HG02798 (cell line): Measurements from ENCODE around the gene FSTL4.
"Not testable (repeated sequence)": the region's sequence is repeated elsewhere in the genome, so short reads cannot be mapped to it uniquely, and the experiment has no call there.

Source experiments
- ATAC-seq: cut with Tn5 transposase; IDR thresholded peaks from one replicate; pipeline ENCODE4 v1.9.1; 2021; ENCODE audit warnings: mild to moderate bottlenecking; ENCODE audit not compliant: unreplicated experiment, poor library complexity

Gene FSTL4

DNA sequence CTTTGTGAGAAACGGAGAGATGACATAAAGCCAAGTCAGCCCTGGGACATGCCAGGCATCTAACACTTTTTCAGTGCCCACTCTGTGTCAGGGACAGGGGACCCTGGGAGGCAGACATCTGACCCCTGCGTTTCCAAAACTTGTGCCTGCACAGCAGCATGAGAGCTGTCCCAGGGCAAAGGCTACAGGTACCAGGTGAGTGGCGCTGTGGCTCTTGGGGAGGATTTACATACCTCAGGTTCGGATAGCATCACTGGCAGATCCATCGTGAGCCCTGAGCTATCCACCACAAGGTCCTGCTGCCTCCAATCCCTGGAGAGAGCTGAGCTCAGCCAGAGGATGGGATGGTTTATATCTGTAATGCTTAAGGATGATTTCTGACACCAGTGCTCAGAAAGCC, 52.4 kb downstream of the FSTL4 start:
- ATAC-seq: no peak

GRCh38 chr5:133556551-133556950, 55.8 kb downstream of the FSTL4 start:
- ATAC-seq: no peak

GRCh38 chr5:133554279-133554678, 58.1 kb downstream of the FSTL4 start:
- ATAC-seq: no peak

DNA sequence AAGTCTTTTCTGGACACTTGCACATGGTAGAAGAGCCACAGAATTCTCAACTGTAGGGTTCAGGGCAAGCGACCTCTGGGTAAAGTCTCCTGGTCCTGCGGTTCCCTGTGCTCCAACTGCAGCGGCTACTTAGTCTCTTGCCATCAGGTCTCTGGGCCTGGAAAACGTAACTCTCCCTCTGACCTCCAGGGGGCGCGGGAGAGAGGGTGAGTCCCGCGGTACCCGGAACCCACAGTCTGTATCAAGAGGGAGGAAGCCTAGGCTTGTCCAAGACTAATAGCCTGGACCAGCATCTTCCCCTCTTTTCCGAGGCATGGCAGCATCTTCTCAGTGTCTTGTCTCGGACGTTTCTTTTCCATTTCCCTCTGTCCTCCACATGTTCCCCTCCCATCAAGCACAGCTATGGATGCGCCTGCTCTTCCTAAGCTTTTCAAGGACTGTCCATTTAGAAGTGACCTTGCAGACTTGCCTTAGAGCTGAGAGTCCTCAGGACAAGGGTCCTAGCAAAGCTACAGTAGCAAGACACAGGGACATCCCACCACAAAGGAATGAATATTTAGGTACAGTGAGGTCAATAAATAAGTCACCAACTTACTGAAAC, 59.3 kb downstream of the FSTL4 start:
- peak; percentile 53 for ATAC-seq

DNA sequence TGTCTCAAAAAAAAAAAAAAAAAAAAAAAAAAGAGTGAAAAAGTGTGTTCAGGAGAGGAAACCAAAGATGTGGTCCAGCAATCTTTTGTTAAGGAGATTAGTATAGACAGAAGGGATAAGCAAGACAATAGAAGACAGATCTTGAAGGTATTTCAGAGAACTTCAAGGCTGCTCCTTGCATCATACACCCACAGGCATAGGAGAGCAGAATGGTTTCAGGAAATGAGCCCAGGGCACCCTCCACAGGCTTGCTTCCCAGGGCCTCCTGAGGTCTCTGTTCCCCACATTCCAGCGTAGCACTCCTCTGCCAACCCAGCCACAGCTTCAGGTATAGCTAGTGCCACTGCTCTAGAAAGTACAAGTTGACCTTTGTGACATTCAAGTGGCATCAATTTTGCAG, 65.8 kb downstream of the FSTL4 start:
- ATAC-seq: no peak

DNA sequence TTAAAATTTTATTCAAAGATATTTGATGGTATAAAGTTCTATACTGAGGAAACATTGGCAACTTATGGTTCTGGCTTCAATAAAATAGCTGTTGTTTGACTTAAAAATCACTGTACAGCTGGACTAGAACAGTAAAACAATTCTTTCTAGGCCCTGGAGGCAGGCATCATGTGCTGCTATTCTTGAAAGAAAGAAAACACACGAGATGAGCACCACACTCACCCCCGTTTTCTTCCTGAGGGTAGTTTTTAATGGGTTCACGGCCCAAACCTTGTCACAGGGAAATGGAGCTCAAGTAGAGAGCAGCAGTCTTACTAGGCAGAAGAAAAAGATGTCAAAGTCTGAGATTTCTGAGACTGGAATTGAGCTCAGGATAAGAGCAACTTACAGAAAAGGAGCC, 68.0 kb downstream of the FSTL4 start:
- ATAC-seq: no peak

- no peak for ATAC-seq
Observed at GRCh38 chr5:133539818-133540217, 72.5 kb downstream of the FSTL4 start.

GRCh38 chr5:133538718-133539117, 73.6 kb downstream of the FSTL4 start:
- no peak for ATAC-seq

DNA sequence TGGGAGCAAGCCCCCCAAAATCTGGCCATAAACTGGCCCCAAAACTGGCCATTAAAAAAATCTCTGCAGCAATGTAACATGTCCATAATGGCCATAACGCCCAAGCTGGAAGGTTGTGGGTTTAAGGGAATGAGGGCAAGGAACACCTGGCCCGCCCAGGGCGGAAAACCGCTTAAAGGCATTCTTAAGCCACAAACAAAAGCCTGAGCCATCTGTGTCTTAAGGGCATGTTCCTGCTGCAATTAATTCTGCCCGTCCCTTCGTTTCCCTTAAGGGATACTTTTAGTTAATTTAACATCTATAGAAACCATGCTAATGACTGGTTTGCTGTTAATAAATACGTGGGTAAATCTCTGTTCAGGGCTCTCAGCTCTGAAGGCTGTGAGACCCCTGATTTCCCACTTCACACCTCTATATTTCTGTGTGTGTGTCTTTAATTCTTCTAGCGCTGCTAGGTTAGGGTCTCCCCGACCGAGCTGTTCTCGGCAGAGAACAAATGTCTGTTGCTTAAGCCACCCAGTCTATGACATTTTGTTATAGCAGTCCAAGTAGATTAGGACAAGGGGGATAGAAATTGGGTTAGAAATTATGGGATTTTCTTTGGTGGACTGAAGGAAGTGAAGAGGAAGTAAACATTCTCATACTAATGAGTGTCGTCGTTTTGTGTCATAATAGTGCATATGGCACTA, 77.0 kb downstream of the FSTL4 start:
- not testable (repeated sequence) for ATAC-seq

DNA sequence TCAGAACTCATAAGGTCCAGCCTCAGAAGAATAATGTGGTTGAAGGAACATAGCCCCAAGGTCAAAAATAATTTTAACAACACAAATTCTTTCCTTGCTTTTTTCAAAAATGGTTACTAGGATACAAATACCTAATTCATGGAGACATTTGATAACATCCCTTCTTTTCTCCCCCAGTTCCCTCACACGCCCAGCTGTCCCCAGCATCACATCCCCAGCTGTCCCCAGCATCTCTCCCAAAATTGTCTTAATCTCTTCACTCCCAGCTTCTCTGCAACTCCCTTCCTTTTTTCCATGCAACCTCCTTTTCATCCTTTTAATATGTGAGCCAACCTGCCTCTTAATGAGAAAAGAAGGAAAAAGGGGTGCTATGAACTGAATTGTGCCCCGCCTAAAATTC, 77.8 kb downstream of the FSTL4 start:
- no peak for ATAC-seq

GRCh38 chr5:133533541-133533940, 78.8 kb downstream of the FSTL4 start:
- no peak for ATAC-seq

DNA sequence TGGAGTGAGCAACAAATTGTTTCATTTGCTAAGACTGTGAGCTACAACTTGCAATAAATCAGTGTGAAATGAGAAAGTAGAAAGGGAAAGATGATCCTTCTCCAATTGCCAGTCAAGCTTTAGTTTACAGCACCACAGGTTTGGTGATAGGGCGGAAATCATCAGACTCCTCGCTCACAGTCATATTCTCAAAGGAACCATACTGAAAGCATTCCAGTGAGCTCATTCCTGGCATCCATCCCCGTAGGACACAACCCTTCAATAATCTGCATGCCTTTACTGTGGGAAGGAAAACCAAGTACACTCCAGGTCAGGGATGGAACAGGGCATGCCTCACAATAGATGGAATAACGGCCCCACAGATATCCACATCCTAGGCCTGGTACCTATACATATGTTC, 80.7 kb downstream of the FSTL4 start:
- no peak for ATAC-seq

DNA sequence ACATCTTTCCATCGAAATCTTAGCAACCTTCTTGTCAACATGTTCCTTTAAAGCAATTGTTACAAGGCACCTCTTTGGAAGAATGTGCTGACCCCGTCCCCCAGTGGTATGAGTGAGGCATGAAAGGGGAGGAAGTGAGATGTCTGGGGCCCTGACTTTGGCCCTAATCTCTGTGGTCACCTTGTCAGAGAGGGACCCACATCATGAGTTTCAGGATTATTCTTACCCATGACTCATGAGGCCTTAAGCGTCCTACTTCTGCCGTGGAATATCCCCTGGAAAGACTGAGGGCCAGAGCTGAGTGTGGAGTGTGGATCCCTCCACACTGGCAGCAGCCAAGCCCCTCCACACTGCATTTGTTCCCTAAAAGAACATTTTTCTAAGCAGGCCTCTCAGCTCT, 81.2 kb downstream of the FSTL4 start:
- peak; percentile 76 for ATAC-seq

DNA sequence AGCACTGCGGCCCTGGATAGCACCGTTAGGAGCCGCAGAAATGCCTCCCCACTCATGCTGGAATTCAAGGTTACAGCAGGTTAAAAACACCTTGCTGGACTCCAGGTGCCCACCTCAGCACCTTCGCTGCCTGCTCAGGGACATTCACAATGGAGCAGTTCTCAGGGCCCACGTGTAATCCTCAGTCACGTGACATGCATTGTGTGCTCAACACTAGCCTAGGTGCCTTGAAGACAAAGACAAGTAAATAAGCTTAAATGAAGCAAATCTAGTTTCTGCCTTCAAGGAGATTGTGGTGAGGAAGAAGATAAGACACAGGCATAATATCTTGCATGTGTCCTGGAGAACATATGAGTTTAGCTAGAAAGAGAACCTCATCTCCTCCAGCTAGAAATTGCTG, 82.1 kb downstream of the FSTL4 start:
- ATAC-seq: no peak

DNA sequence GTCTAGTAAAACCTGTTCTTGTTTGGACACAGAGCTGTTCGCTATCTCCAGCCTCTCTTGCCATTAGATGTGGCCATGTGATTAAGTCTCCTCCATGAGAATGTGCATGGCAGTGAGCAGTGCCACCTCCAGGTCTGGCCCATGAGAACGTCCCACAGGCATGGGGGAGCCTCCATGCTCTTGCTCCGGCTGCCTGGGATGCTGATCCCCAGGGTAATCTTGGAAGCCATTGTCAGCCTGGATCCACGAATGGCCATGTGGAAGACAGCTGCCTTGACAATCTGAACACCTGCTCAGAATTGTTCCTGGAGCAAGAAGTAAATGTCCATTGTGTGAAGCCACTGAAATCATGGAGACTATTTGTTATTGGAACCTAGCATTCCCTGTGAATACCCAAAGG, 83.5 kb downstream of the FSTL4 start:
- ATAC-seq: no peak

- no peak for ATAC-seq
Observed at GRCh38 chr5:133527311-133527710, 85.0 kb downstream of the FSTL4 start.

DNA sequence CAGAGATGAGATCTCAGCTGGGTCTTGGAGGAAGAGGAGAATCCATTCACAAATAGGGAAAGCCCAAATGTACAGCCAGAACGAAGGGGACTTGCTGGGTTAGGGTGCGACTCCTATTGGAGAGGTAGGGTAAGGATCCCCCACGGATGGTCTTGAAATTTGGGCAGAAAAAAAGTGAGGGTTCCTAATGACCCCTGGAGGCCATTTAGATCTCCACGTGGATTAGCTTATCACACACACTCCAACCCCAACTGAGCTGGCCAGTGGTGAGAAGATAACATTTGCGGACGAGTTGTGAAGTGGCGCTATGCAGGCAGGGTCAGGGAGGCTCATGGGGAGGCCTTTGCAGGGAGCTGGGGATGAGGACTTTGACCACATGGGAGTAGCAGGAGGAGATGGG, 86.0 kb downstream of the FSTL4 start:
- no peak for ATAC-seq

DNA sequence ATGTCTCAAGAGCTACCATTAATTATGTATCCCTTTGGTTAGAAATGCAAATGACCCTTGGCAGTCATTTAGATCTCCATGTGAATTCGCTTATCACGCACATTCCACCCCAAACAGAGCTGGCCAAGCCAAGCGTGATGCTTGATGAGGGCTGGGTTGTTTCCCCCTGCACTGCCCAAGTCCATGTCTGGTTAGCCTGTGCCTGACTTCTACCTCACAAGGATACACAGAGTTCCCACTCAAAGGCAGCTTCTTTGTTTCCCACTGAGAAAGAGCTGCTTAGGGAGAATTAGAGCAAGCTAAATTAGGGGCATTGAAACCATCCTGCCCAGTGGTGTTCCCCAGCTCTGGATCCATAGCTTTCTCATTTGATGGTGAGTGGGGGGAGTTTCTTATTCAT, 87.2 kb downstream of the FSTL4 start:
- ATAC-seq: no peak

- ATAC-seq: no peak
Observed at GRCh38 chr5:133524666-133525065, 87.7 kb downstream of the FSTL4 start.

GRCh38 chr5:133523961-133524586, 88.3 kb downstream of the FSTL4 start:
- ATAC-seq: no peak

DNA sequence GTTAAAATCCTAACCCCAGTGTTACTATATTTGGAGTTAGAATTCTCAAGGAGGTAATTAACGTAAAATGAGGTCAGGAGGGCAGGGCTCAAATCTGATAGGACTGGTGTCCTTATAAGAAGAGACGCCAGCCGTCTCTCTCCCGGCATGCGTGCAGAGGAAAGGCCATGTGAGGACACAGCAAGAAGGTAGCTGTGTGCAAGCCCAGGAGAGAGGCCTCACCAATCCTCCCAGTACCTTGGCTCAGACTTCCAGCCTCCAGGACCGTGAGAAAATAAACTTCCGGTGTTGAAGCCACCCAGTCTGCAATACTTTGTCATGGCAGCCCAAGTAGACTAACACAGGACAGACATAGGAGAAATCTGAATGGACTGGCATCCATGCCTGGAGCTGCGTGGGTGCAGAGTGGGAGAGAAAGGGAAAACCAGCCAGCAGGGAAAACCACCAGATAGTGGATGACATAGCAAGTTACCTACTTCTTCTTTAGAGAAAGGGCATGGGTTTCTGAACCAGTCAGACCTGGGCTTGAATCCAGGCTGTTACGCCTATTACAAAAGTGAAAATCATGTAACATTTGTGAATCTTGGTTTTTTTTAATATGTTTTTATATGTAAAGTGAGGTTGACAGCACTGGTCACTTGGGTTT, 89.2 kb downstream of the FSTL4 start:
- ATAC-seq: no peak
